GM18502 (cell line): Measurements from ENCODE around the gene RNASE13.
"Not testable (repeated sequence)": the region's sequence is repeated elsewhere in the genome, so short reads cannot be mapped to it uniquely, and the experiment has no call there.

Experiments
- ATAC-seq: cut with Tn5 transposase; IDR thresholded peaks from one replicate; pipeline ENCODE4 v1.9.1; 2021; ENCODE audit warnings: mild to moderate bottlenecking; ENCODE audit not compliant: unreplicated experiment, poor library complexity

The RNASE13 gene

DNA sequence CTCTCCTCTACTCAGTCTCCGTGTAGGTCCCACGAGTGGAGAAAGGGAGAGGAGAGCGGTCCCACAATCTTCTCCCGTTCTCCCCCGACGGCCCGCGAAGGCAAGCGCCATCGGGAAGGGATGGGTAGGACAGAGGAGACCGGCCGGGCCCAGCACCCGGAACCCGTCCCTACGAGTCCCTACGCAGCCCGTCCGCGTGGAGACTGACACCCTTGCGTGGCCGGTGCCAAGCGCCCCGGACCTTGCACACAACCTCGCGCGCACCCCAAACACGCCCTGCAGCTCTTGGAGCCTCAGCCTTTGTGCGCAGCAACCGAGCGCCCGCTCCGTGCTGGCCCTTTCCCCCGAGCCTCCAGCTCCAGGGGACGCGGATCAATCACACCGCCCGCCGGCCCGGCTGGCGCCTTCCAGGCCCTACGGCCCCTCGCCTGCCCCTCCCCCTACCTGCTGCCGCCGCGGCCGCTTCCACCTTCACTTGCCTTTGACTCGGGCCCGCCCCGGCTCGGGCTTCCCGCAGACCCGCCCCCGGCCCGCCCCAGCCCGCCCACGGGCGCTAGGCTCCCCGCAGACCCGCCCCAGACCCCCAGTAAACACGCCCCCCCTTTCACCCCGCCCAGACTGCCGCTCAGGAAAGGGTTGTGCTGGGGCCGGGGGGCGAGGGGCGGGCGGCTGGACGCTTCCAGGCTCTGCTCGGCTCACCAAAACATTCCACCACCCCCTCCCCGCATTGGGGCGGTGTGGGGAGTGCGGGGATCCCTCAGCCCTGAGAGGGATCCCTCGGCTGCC, 9.8 kb downstream of the RNASE13 start, which contains the start of gene NDRG2:
NDRG2 (minus strand) TSS at position 477 of the 786 bp plus-strand sequence. CDS start 1,746 bp downstream, outside the sequence.
- no peak for ATAC-seq

DNA sequence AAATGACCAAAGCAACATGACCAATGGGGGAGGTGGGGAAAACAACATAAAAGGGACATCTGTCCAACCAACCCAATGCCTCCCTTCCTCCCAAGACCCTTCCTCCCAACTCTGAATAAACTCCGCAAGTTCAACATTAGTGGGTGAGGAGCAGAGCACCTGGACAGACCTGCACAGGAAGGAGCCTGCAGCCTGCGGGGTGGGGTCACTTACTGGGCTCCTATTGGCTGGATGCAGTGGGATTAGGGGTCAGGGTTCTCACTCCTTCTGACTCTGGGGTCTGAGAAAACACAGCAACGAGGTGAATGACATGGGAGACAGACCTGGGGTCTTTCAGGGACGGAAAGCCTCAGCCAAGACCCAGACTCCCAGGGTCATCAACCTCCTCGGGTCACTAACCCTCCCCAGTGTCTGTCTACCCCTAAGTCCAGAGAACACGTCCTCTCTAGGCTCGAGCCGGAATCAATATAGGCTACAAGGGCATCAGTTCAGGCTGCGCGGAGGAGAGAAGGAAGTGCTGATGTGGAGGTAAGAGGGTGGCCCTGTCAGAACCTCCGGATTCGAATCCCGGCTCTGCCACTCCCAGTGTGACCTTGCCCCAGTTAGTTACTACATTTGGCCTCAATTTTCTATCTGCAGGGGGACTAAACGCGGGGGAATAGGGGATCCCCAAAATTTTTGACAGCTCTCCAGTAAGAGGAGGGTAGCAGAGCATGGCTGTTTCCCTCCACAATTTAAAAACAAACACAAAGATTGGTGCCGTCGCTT, 10.6 kb downstream of the RNASE13 start:
- ATAC-seq, result no peak

DNA sequence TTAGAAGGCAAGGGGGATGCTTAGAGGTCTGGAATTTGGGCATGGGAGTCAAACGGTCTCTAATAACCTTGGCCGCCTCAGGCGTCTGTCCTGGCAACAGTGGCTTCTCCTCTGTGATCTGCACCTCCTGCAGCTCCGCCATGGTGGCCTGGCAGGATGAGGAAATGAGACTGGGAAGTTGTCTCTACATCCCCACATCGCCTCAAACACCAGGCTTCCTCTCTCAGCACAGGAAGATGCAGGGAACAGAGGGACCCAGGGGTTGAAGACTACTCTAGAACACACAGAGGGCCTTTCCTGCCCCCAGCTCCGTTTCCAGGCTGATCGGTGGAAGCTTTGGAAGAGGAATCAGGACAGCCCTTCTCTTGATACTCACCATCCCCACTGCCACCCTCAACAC, 11.4 kb downstream of the RNASE13 start:
- ATAC-seq, result no peak

DNA sequence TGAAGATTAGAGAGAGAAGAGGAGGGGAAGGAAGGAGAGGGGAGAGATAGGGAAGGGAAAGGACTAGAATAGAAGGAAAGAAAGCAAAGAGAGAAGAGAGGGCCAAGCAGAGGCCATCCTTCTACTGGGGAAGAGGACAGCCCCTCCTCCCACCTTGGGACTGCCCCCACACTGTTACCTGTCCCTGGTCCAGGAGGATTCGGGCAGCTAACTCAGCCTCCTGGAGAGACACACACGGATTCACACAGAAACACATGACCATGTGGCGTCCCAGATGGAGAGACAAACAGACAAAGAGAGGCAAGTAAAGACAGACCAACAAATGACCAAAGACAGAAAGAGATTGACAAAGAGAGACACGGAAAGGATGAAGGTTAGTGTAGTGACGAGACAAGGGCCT, 11.9 kb downstream of the RNASE13 start:
- ATAC-seq, result no peak

GRCh38 chr14:21020977-21021545, 13.5 kb downstream of the RNASE13 start:
- no peak for ATAC-seq

DNA sequence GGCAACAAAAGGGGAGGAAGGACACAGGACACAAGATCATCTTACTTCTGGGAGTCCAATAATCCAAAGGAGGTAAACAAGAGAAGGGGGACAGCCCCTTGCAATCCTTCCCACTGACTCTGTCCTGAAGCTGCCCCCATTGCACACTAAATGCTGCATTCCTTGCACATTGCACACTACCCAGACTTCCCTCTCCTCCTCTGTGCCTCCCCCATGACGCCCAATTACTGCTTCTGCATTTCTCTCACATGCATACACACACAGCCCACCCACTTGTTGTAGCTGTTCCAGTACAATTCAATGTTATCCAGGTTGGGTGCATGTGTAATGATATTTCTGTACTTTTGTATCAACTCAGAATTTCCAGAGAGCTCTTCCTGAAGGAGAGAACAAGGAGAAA, 15.2 kb downstream of the RNASE13 start:
- ATAC-seq, result no peak

DNA sequence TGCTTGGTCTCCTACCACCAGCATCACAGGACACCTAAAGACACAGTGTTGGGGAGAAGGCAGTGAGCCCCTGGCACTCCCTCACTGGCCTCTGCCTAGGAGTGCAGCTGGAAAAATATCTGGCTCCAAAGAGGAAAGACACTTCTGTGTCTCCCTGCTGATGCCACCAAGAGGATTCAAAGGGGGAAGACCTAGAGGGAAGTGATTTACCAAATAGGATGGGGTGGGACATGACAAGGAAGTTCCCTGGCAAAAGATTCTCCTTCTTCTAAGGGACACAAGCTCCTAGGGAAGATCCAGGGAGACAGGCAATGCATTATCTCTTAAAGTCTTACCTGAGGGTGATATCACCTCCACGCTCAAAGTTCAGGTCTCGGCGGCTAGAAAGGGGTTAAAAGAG, 15.8 kb downstream of the RNASE13 start:
- no peak for ATAC-seq

DNA sequence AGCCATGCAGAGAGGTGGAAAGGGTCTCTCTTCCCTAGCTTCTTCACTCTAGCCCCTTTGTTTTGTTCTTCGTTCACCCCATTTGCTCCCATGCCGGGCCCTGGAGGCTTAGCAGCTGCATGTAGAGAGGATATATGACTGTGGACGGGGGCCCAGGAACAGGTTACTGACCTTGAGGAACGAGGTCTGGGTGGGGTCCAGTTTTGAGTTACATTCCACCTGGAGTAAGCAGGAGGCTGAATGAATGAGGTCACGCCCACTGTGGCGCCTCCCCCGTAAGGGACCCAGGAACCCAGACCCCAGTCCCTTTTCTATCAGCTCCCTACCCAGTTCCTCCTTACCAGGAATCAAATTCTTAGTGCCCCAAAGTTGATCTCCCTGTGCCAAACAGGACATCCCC, 16.3 kb downstream of the RNASE13 start:
- ATAC-seq, result no peak

DNA sequence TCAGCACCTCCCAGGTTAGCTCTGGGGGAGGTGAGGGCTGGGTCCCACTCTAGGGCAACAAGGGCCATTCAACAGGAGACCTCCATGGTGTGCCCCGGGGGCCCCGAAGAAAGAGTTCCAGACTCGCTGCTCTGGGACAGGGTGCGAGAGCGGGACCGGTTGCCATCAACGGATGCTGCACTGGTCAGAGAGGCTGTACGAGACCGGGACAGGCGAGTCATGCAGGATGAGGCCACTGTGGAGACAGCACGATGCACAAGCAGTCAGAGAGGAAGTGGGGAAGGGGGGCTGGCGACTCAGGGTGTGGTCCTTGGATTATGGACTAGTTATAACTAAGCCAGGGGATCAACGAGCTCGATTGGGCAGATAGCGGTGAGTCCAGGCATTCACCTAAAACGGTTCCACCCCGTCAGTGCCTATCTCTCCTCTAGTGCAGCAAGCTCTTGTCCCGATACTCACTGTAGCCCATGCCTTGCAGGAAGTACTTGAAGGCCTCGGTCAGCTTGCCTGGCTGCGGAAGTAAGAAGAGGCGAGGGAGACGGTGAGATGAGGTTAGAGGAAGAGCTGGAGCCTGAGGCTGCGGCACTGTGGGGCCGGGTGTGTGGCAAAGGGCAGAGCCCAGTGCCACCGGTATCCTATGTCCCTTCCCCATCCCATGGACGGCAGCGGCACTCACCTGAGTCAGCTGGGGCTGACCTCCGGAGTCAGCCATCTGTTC, 16.9 kb downstream of the RNASE13 start:
- no peak for ATAC-seq

DNA sequence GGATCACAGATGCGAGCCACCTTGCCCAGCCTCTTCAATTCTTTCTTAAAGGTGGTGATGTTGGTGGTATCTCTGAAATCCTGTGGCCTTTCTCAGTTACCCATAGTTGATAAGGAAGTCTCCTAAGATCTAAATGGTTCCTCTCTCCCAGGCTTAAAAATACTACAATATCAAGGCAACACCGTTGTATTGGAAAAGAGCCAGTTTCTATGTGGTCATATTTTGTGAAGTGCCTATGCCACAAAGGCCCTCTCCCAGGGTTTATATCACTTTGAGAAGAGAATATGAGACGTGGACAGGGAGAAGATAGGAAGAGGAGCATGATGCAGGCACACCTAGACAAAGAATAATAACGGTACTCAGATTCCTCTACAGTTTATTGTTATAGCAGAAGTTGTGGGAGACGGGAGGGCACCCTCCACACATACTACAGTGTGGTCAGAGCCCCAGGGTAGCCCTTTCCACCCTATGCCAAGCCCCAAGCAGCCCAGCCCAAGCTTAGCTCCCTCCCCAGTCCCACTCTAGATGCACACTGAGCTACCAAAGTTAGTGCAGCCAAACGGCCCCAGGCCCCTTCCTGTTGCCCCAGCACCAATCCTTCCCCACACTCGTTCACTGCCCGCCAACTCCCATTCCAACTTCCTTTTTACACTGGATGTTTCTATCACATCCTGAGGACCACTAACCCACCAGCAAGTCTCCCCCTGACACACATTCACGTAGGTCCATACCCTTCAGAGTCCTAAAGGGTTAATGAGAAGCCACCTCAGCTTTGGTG, 18.0 kb downstream of the RNASE13 start:
- ATAC-seq, result no peak

DNA sequence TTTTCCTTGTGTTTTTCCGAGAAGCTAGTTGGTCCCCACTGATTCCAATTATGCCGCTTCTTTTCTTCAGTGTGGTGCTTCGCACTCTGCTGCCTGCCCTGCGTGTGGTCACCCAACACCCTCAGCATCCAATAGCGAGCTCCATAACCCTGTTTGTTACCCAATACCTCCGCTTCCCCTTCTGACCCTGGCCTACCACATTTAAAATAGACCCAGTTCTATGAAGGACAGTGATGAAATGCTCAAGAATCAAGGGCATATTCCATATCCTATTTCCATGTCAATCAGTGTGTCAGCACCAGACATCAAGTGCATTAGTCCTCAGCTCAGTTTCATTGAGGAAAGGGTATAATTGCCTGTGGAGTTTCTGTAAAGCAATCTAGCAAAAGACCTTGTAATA, 19.3 kb downstream of the RNASE13 start:
- ATAC-seq, result no peak

DNA sequence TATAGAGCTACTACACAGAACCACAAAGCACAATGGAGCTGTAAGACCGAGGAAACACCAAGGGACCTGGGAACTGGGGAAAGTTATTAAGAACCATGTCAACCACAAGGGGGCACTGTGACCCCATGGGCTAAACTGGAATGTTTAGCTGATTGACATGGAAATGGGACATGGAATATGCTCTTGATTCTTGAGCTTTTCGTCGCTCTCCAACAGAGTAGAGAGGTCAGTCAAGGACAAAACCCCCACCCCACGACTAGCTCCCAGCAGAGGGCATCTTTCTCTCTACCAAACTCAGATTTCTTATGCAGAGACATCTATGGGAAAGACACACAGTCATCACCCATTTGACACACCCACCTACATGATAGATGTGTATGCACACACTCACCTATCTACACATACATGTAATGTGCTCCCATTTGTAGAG, 19.8 kb downstream of the RNASE13 start:
- ATAC-seq, result no peak

DNA sequence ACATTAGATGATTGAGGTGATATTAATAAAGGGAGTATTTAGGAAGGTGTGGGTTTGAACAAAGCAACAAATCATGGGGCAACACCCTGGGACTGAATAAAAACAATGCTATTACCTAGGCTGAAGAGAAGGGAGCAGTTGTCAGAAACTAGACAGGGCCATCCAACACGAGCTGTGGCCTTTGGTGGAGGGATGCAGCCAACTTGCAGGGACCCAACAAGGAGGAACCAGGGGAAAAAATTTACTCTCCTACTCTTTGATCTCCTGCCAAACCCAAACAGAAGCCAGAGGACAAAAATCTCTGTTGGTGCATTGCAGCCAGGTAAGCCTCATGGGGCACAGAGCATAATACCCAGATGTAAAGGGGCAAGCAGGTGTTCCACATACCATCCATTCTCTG, 23.5 kb downstream of the RNASE13 start:
- ATAC-seq, result no peak

DNA sequence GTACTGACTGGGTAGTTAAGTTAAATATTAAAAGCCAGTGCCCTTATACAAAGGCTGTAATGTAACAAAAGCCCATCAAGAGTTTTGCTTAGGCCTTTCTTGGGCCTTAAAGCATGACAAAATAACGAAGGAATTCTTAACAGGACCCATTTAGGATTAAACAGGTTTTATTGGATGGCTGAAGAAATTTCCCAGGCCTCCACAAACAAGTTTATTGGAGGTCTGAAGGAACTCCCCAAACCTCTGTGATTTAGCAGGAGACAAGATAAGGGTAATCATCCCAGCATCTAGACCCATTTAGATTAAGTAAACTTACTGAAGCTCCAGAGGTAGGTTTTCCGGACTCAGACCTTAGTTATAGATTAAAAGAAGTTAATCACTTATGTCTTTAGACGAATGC, 24.9 kb downstream of the RNASE13 start:
- not testable (repeated sequence) for ATAC-seq

DNA sequence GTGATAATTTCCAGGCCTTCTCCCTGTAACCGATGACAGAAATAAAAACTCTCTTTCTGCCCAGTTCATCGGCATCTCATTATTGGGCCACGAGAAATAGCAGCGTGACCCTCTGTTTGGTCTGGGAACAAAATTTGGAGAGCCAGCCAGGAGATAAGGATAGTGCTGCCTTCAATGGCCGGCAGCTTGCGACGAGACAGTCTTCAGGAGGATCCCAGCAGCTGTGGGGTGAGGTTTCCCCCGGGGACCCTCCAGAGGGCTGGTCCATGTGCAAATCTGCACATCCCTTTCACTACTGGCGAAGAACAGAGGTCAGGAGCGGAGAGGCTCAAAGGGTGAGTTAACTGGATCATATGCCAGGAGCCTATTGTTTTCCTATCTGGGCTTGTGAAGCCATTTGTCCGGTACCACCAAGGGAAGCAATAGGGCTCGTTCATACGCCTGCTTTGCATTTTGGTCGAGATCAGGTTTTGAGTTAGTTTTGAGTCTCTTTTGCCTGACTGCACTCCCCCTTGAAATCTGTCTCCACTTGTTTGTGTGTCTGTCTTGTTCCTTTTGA, 30.7 kb downstream of the RNASE13 start:
- no peak for ATAC-seq

DNA sequence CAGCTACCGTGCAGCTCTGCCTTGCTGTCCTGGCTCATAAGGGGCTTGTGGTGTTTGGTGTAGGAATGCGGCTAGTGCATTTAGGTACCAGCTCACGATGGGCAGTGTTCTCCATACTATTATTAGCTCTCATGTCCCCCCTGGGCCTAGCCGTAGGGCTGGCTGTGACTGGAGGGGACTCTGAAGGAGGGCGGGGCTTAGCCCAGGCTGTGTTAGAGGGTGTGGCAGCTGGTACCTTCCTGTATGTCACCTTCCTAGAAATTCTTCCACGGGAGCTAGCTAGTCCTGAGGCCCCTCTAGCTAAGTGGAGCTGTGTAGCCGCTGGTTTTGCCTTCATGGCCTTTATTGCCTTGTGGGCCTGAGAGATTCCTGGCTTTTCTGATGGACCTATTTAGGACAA, 33.4 kb downstream of the RNASE13 start:
- no peak for ATAC-seq

DNA sequence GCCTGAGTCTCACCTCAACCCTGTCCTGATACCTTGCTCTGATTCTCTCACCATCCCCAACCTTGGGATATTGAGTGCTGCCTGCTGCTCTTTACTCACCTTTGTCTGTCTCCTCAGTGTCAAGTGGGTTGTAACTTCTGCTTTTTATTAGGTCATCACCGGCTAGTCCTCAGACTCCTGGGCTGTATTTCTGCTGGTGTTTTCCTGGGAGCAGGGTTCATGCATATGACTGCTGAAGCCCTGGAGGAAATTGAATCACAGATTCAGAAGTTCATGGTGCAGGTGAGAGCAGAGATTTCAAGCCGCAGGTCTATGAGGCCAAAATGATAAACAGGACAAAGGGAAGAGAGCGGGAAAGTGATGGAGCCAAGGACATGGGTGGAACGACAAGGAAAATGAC, 35.0 kb downstream of the RNASE13 start:
- ATAC-seq, result no peak

DNA sequence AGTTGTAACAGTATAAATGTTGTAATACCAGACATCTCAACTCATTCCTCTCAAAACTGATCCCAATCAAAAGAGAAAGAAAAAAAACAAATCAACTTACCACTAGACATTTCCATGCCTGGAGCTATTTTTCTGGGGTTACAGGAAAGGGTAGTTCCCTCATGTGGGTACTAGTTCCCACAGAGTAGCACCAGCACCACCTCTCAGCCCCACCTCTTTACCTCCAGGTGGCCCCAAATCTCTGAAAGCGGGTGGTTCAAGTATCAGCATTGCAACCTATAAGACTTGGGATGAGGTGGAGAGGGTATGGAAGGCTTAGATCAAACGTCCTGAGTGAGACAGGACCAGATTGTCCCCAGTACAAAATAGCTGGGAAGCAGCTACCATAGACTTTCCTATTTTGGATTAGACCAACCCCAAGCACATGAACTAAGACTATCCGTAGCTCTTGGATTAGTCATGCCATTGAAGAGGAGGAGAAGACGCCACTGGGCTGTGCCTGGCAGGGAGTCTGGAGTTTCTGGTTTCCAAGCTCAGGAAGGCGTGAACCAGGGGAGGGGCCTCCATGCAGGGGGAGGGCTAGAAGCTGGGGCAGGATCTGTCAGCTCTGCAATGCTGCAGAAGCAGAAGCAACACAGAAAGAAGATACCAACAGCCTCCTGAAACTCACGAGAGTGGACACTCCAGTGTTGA, 35.8 kb downstream of the RNASE13 start, which contains the start of gene SLC39A2:
SLC39A2 (plus strand) TSS at position 620 of the 693 bp plus-strand sequence. CDS start 154 bp downstream, outside the sequence.
- ATAC-seq, result no peak

DNA sequence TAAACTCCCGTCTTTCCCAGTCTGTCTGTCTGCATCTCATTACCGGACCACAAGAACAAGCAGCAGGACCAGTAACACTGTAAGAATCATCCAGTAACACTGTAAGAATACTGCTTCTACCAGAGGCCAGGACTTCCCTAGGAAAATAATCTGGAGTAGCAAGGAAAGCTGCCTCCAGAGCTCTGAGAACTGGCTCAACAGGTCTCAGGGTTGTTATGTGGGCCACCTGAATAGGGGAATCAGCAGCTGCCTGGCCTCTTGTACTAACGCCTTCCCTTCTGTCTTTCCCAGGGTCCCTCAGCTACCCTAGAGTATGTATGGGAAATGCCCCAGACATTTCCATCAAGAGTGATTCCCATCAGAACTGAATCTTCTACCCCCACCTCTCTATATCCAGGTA, 36.5 kb downstream of the RNASE13 start:
- no peak for ATAC-seq
